Measurements from ENCODE around the gene ELOVL2. TPM values are rescaled to one million over a fixed set of nuclear protein-coding genes. Genes with fewer than 3 reads are reported as not detected.
"Not testable (repeated sequence)": the region's sequence is repeated elsewhere in the genome, so short reads cannot be mapped to it uniquely, and the experiment has no call there.

The ELOVL2 gene
- total RNA-seq, 1 experiment from 2014 or later, result not detected

- CTCF ChIA-PET, result interaction anchor here (0.6 to 0.7 kb wide), 4 partner anchors 8 to 619 kb away, joined by 3 to 8 read pairs (median 3); no protein-coding TSS in a partner anchor
- no peaks in the 10 kb centered on the region for H3K27me3 Mint-ChIP-seq (ENCODE audit: insufficient read depth, unreplicated experiment)
- H3K4me1 Mint-ChIP-seq (ENCODE audit: insufficient read depth, unreplicated experiment), result no peaks in the 10 kb centered on the region
- H3K4me3 Mint-ChIP-seq (ENCODE audit: unreplicated experiment), result no peak overlapping the region
- no peak for DNase-seq (ENCODE audit: unreplicated experiment)
- BruUV-seq (replicated peaks), result no TSS peak
- no peak overlapping the region for H3K27ac Mint-ChIP-seq (ENCODE audit: low read depth, unreplicated experiment)
- POLR2A ChIA-PET, result no interaction called here
- TF ChIP-seq CTCF (IDR thresholded peaks at IDR 0.05; ENCODE audit: unreplicated experiment), result no peak
- no peaks in the 10 kb centered on the region for H3K36me3 Mint-ChIP-seq (ENCODE audit: insufficient read depth, unreplicated experiment)
- no peaks in the 10 kb centered on the region for H3K9me3 Mint-ChIP-seq (ENCODE audit: unreplicated experiment)
- intact Hi-C loops (cut with micrococcal nuclease), result no loop called here
Observed at GRCh38 chr6:10993896-10994295, 50.2 kb downstream of the ELOVL2 start.

GRCh38 chr6:10991115-10991514 is 53.0 kb downstream of the ELOVL2 start:
- no peak overlapping the region for H3K27ac Mint-ChIP-seq (ENCODE audit: low read depth, unreplicated experiment)
- DNase-seq (ENCODE audit: unreplicated experiment), result no peak
- no peaks in the 10 kb centered on the region for H3K9me3 Mint-ChIP-seq (ENCODE audit: unreplicated experiment)
- no TSS peak for BruUV-seq (replicated peaks)
- H3K4me1 Mint-ChIP-seq (ENCODE audit: insufficient read depth, unreplicated experiment), result no peaks in the 10 kb centered on the region
- H3K4me3 Mint-ChIP-seq (ENCODE audit: unreplicated experiment), result no peak overlapping the region
- H3K27me3 Mint-ChIP-seq (ENCODE audit: insufficient read depth, unreplicated experiment), result no peaks in the 10 kb centered on the region
- no peaks in the 10 kb centered on the region for H3K36me3 Mint-ChIP-seq (ENCODE audit: insufficient read depth, unreplicated experiment)
- CTCF ChIA-PET, result interaction anchor here (0.6 kb wide), 1 partner anchor 329 kb away, joined by 3 read pairs; no protein-coding TSS in a partner anchor
- POLR2A ChIA-PET, result interaction anchor here (1.3 kb wide), 1 partner anchor 29 kb away, joined by 6 read pairs; no protein-coding TSS in a partner anchor
- intact Hi-C loops (cut with micrococcal nuclease), result no loop called here
- no peak for TF ChIP-seq CTCF (IDR thresholded peaks at IDR 0.05; ENCODE audit: unreplicated experiment)

GRCh38 chr6:10989587-10989986 is 54.5 kb downstream of the ELOVL2 start:
- TF ChIP-seq CTCF (IDR thresholded peaks at IDR 0.05; ENCODE audit: unreplicated experiment), result no peak
- ChIA-PET POLR2A (no interaction called here), CTCF (no interaction called here)
- BruUV-seq (replicated peaks), result no TSS peak
- H3K4me3 Mint-ChIP-seq (ENCODE audit: unreplicated experiment), result no peak overlapping the region
- no peaks in the 10 kb centered on the region for H3K36me3 Mint-ChIP-seq (ENCODE audit: insufficient read depth, unreplicated experiment)
- no peak for DNase-seq (ENCODE audit: unreplicated experiment)
- H3K4me1 Mint-ChIP-seq (ENCODE audit: insufficient read depth, unreplicated experiment), result no peaks in the 10 kb centered on the region
- intact Hi-C loops (cut with micrococcal nuclease), result no loop called here
- no peaks in the 10 kb centered on the region for H3K9me3 Mint-ChIP-seq (ENCODE audit: unreplicated experiment)
- no peak overlapping the region for H3K27ac Mint-ChIP-seq (ENCODE audit: low read depth, unreplicated experiment)
- H3K27me3 Mint-ChIP-seq (ENCODE audit: insufficient read depth, unreplicated experiment), result no peaks in the 10 kb centered on the region

- not testable (repeated sequence) for H3K36me3 Mint-ChIP-seq (ENCODE audit: insufficient read depth, unreplicated experiment)
Observed at GRCh38 chr6:10984959-10985358, 59.1 kb downstream of the ELOVL2 start.

GRCh38 chr6:10981409-10981808 is 62.7 kb downstream of the ELOVL2 start:
- no peaks in the 10 kb centered on the region for H3K36me3 Mint-ChIP-seq (ENCODE audit: insufficient read depth, unreplicated experiment)
- H3K4me3 Mint-ChIP-seq (ENCODE audit: unreplicated experiment), result no peak overlapping the region
- DNase-seq (ENCODE audit: unreplicated experiment), result no peak
- intact Hi-C loops (cut with micrococcal nuclease), result no loop called here
- no TSS peak for BruUV-seq (replicated peaks)
- no peaks in the 10 kb centered on the region for H3K4me1 Mint-ChIP-seq (ENCODE audit: insufficient read depth, unreplicated experiment)
- POLR2A ChIA-PET, result no interaction called here
- TF ChIP-seq CTCF (IDR thresholded peaks at IDR 0.05; ENCODE audit: unreplicated experiment), result no peak
- H3K9me3 Mint-ChIP-seq (ENCODE audit: unreplicated experiment), result no peaks in the 10 kb centered on the region
- no peak overlapping the region for H3K27ac Mint-ChIP-seq (ENCODE audit: low read depth, unreplicated experiment)
- H3K27me3 Mint-ChIP-seq (ENCODE audit: insufficient read depth, unreplicated experiment), result no peaks in the 10 kb centered on the region
- CTCF ChIA-PET, result interaction anchor here (0.7 kb wide), 1 partner anchor 13 kb away, joined by 4 read pairs; no protein-coding TSS in a partner anchor

More at GRCh38 chr6:10984959-10985358, 59.1 kb downstream of the ELOVL2 start:
- H3K9me3 Mint-ChIP-seq (ENCODE audit: unreplicated experiment); POLR2A ChIA-PET; H3K4me3 Mint-ChIP-seq (ENCODE audit: unreplicated experiment); DNase-seq (ENCODE audit: unreplicated experiment); H3K4me1 Mint-ChIP-seq (ENCODE audit: insufficient read depth, unreplicated experiment); BruUV-seq (replicated peaks); H3K27me3 Mint-ChIP-seq (ENCODE audit: insufficient read depth, unreplicated experiment); CTCF ChIA-PET; H3K27ac Mint-ChIP-seq (ENCODE audit: low read depth, unreplicated experiment); intact Hi-C loops (cut with micrococcal nuclease): not testable (repeated sequence)

Data from MCF 10A (cell line).